Activated CD4-positive, alpha-beta memory T cell treated with anti-CD3 and anti-CD28 coated beads, Interleukin-2, amount 10 ng/mL, durations not matched to agents 7 days and 5 days (primary cell): ENCODE results near the gene CELF4. TPM values are rescaled to one million over a fixed set of nuclear protein-coding genes. Genes with fewer than 3 reads are reported as not detected.

ENCODE experiments used
- CTCF ChIA-PET: fragments of 350-600 bp; sonication (Branson Sonifier 250); formaldehyde crosslinking; loops from one replicate; lab custom pipeline; 2021; ENCODE audit warnings: antibody characterized with exemption, inconsistent platforms; lab: Charles Lee
- POLR2A ChIA-PET: fragments of 350-600 bp; sonication (Branson Sonifier 250); formaldehyde crosslinking; loops from one replicate; lab custom pipeline; 2021; ENCODE audit warnings: antibody characterized with exemption; lab: Charles Lee
- DNase-seq: peaks from one replicate; pipeline ENCODE4 v3.0.0-alpha.2; 2020
- H3K27ac Mint-ChIP-seq: one replicate; pipeline ENCODE4 v1.8.0; 2021; ENCODE audit warnings: mild to moderate bottlenecking, mixed read lengths
- H3K27me3 Mint-ChIP-seq: one replicate; pipeline ENCODE4 v1.8.0; 2021; ENCODE audit warnings: mixed read lengths
- H3K36me3 Mint-ChIP-seq: one replicate; pipeline ENCODE4 v1.8.0; 2021; ENCODE audit warnings: low read depth, mixed read lengths
- H3K4me1 Mint-ChIP-seq: one replicate; pipeline ENCODE4 v1.8.0; 2021; ENCODE audit warnings: mixed read lengths
- H3K4me3 Mint-ChIP-seq: one replicate; pipeline ENCODE4 v1.8.0; 2021; ENCODE audit warnings: mild to moderate bottlenecking, mixed read lengths
- H3K9me3 Mint-ChIP-seq: one replicate; pipeline ENCODE4 v1.8.0; 2021; ENCODE audit warnings: mixed read lengths
- total RNA-seq, 2 experiments: library from RNA; stranded (reverse); gene quantifications; one replicate each; pipeline ENCODE4 v1.2.3, GENCODE V29; 2021

The CELF4 gene
- total RNA-seq, 2 experiments from 2014 or later: not detected

DNA sequence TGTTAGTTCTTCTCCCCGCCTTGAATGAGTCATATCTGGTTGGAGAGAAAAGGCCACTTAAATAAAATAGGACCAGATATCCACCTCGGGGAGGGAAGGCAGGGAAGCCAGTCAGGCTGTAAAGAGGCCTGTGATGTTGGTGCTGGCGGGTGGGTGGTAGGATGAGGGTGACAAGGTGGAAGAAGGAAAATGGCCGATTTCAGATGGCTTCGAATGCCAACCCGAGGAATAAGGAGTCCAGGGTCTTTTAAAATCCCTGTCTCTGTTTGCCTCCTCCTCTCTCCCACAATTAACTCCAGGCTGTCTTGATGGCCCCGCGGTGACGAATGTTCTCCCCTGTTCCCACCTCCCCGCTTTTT, 41.5 kb downstream of the CELF4 start:
- DNase-seq: no peak
- Mint-ChIP-seq H3K27ac (no peak overlapping the region), H3K4me3 (no peak overlapping the region), H3K4me1 (no peaks in the 10 kb centered on the region), H3K27me3 (peaks cover 32% of the 10 kb centered on the region), H3K9me3 (no peaks in the 10 kb centered on the region), H3K36me3 (no peaks in the 10 kb centered on the region)
- POLR2A ChIA-PET: no interaction called here
- CTCF ChIA-PET: no interaction called here

DNA sequence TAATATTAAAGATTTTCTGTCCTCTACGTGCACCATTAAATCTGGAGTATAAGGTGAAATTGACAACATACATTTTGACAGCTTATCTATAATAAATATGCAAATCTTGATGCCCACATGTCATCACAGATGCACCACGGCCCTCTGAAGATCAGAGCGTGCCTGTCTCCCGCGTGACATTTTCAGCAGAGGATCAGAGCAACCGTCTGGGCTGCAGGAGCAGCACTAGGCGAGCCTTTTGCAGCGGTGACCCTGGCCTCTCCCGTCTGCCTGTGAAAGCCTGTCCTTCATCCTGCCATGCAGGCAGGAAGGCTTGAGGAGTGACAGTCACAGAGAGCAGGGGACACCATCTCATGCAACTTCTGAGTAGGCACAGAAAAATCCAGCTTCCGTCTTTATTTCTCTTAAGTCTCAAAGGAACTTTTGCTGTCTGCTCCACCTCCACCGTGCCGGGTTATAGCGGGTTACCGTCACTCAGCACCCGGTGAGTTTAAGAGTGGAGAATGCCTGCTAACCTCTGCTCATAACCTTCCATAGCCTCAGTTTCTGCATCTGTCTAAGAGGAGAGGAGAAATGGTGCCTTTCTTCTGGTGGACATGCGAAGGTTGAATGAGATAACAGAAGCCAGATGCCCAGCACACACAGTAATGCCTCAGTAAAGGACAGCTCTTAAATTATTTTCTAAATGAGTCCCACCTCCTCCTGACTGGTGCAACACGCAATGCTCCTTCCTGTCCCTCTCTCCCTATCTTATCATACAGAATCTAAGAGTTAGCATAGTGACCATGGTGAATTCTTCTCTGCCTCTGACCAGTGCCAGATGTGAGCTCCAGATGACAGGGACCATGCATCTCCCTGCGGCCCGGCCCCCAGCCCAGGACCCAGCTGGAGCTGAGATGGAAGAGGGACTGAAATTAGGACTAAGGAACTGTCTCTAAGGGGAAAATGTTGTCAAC, 43.8 kb downstream of the CELF4 start:
- Mint-ChIP-seq H3K4me1 (no peaks in the 10 kb centered on the region), H3K9me3 (no peaks in the 10 kb centered on the region), H3K27ac (no peak overlapping the region), H3K4me3 (no peak overlapping the region), H3K27me3 (peaks cover 29% of the 10 kb centered on the region), H3K36me3 (no peaks in the 10 kb centered on the region)
- ChIA-PET CTCF (no interaction called here), POLR2A (no interaction called here)
- no peak for DNase-seq

DNA sequence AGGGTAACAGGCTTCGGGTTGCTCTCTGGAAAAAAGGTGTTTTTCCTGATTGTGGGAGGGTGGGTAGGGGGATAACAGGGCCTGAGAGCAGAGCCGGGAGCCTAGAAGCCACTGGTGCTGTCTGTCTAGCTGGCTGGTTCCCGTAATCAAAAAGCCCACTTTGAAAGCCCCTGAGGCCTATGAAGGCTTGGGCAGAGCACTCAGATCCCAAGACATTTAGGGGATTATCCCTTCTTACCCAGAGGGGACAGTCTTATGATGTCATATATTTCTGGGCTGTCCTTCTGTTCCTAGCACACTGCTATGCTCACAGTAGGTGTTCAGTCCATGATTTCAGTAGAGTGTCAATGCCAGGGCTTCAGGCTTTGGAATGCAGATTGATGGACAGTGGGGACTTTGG, 45.1 kb downstream of the CELF4 start:
- ChIA-PET POLR2A (no interaction called here), CTCF (no interaction called here)
- Mint-ChIP-seq H3K36me3 (no peaks in the 10 kb centered on the region), H3K9me3 (no peaks in the 10 kb centered on the region), H3K27me3 (peaks cover 20% of the 10 kb centered on the region), H3K27ac (no peak overlapping the region), H3K4me1 (no peaks in the 10 kb centered on the region), H3K4me3 (no peak overlapping the region)
- no peak for DNase-seq

DNA sequence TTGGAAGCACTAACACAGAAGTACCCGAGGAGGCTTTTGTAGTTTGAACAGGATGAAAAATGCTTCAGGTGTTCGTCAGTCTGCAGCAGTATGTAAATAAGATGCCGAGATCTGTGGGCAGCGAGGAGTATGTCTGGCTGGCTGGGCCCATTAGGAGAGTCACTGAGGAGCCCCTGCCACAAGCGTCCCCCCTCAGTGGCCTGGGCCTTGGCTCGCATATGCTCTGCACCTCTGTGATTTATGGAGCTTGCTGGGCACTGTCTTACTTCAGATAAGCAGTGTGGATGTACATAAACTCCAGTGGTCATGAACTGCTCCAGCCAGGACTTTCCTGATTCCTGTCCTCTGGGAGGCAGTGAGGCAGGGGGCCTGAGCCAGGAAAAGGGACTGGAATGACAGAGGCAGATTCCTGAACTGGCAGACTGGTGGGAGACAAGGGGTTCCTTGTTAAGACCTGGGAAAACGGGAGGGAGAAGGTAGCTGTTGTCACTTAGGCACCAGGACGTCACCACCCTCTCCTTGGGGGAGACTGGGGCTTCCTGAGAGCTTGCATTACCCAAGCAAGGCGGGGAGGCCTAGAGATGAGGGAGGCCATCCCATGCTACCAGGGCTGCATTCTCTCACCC, 46.0 kb downstream of the CELF4 start:
- no peak overlapping the region for H3K27ac Mint-ChIP-seq
- ChIA-PET CTCF (no interaction called here), POLR2A (no interaction called here)
- no peaks in the 10 kb centered on the region for H3K9me3 Mint-ChIP-seq
- no peak for DNase-seq
- no peaks in the 10 kb centered on the region for H3K36me3 Mint-ChIP-seq
- H3K27me3 Mint-ChIP-seq: peaks cover 12% of the 10 kb centered on the region
- no peaks in the 10 kb centered on the region for H3K4me1 Mint-ChIP-seq
- H3K4me3 Mint-ChIP-seq: no peak overlapping the region

DNA sequence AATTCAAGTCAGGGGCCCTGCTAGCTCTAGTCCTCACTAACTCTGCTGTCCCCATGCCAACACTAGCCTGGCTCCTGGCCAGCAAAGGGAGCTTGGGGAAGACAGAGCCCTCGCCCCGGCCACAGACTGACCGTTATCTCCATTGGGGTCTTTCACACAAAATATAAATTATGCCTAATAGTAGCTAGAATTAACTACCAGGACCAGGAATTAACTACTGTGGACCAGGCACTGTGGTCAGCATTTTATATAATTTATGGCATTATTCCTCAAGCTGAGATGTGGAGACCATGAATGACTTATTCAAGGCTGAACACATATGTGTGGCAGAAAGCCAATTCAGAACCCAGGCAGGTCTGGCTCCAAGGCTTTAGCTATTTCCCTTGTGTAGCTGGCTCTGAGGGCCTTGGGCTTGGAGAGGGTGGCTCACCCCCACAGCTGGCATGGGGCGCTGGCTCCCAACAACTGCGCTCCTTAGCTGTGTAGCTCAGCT, 49.2 kb downstream of the CELF4 start:
- Mint-ChIP-seq H3K36me3 (no peaks in the 10 kb centered on the region), H3K4me1 (no peaks in the 10 kb centered on the region), H3K9me3 (no peaks in the 10 kb centered on the region), H3K4me3 (no peak overlapping the region), H3K27ac (no peak overlapping the region), H3K27me3 (peaks cover 1% of the 10 kb centered on the region)
- CTCF ChIA-PET: no interaction called here
- no peak for DNase-seq
- POLR2A ChIA-PET: no interaction called here

DNA sequence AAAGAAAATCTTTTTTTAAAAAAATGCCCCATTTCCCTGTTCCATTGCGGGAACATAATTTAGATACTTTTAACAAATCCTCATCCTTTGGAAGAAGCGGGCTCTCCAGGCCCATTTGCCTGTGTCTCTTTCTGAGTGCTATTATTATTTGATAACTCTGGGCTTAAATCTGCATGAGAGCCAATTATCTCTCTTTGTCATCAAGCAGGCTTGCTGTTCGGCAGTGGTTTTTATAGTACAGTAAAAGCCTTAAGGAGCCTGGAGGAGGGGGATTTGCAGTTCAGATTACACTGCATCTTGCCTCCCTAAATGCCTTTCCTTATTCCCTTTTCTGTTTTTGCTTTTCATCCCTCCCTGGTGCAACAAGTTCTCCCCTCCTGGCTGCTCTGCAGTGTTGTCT, 50.6 kb downstream of the CELF4 start:
- no peak overlapping the region for H3K4me3 Mint-ChIP-seq
- no peak overlapping the region for H3K27ac Mint-ChIP-seq
- DNase-seq: no peak
- CTCF ChIA-PET: no interaction called here
- no peaks in the 10 kb centered on the region for H3K9me3 Mint-ChIP-seq
- H3K27me3 Mint-ChIP-seq: peaks cover 1% of the 10 kb centered on the region
- POLR2A ChIA-PET: no interaction called here
- no peaks in the 10 kb centered on the region for H3K36me3 Mint-ChIP-seq
- H3K4me1 Mint-ChIP-seq: no peaks in the 10 kb centered on the region

DNA sequence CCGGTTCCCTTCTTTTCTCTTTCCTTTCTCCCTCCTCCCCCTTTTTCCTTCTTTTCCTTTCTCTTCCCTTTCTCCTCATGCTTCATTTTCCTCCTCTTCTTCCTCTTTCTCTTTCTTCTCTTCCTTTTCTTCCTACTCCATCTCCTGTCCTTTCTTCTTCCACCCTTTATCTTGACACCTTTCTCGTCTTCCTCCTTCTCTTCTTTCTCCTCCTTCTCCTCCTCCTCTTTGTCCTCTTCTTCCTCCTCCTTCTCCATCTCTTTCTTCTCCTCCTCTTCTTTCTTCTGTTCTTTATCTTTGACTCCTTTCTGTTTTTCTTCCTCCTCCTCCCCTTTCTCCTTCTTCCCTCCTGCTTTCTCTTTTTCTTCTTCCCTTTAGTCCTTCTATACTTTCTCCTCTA, 53.2 kb downstream of the CELF4 start:
- POLR2A ChIA-PET: no interaction called here
- peaks cover 1% of the 10 kb centered on the region for H3K27me3 Mint-ChIP-seq
- H3K4me3 Mint-ChIP-seq: no peak overlapping the region
- CTCF ChIA-PET: no interaction called here
- DNase-seq: no peak
- no peaks in the 10 kb centered on the region for H3K4me1 Mint-ChIP-seq
- H3K27ac Mint-ChIP-seq: no peak overlapping the region
- no peaks in the 10 kb centered on the region for H3K36me3 Mint-ChIP-seq
- H3K9me3 Mint-ChIP-seq: no peaks in the 10 kb centered on the region

DNA sequence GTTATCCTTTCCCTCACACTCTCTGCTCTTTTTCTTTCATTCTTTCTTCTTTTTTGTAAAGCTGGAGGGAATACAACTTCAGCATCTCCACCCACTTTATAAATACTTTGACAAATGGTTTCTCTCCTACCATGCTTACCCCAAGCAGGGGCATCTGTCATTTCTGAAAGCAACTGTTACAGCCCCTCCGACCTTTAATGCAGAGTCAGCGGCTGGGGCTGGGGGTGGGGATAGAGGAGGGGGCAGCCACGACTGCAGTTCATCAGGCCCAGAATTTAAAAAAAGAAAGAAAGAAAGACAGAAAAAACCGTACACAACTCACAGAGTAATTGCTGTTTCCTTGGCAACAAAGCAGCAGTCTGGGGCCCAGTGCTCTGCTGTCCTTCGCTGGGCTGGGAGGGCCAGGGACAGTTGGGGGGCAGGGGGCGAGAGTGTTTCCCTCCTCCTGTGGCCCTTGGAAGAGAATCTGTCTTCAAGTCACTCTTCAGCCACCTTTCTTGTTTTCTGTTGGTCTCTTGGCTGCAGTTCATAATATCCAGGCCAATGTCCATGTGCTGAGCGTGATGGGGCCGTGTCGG, 53.8 kb downstream of the CELF4 start:
- no peaks in the 10 kb centered on the region for H3K9me3 Mint-ChIP-seq
- H3K4me3 Mint-ChIP-seq: no peak overlapping the region
- ChIA-PET POLR2A (no interaction called here), CTCF (no interaction called here)
- H3K27me3 Mint-ChIP-seq: peaks cover 1% of the 10 kb centered on the region
- no peaks in the 10 kb centered on the region for H3K36me3 Mint-ChIP-seq
- no peak for DNase-seq
- no peaks in the 10 kb centered on the region for H3K4me1 Mint-ChIP-seq
- H3K27ac Mint-ChIP-seq: no peak overlapping the region

DNA sequence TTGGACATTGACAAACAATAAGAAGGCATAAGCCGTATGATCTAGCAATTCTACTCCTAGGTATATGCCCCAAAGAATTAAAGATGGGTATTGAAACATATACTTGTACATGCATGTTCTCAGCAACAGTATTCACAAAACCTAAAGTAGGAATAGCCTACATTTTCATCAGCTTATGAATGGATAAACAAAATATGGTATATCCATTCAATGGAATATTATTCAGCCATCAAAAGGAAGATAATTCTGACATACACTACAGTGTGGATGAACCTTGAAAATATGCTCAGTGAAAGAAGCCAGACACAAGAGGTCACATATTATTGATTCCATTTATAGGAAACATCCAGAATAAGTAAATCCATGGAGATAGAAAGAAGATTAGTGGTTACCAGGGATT, 56.0 kb downstream of the CELF4 start:
- Mint-ChIP-seq H3K9me3 (no peaks in the 10 kb centered on the region), H3K36me3 (no peaks in the 10 kb centered on the region), H3K27me3 (peaks cover 1% of the 10 kb centered on the region), H3K27ac (no peak overlapping the region), H3K4me1 (no peaks in the 10 kb centered on the region), H3K4me3 (no peak overlapping the region)
- POLR2A ChIA-PET: no interaction called here
- CTCF ChIA-PET: no interaction called here
- DNase-seq: no peak

DNA sequence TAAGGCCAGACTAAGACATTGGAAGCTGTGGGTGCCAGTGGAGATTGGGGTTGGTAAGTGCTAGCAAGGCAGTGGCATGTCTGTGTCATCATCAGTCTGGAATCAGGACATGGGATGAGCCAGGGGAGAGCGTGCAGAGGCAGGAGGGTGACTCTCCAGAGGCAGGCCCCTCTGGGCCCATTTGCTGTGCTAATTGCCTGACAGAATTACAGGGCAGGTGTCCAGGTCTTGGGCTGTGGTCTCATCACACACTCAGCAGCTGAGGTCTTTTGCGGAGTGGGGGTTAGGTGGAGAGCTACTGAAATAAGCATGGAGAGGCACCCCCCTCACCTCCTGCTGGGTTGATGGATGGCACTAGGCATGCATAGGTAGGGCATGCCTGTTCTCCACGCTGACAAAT, 57.4 kb downstream of the CELF4 start:
- ChIA-PET POLR2A (no interaction called here), CTCF (no interaction called here)
- Mint-ChIP-seq H3K4me3 (no peak overlapping the region), H3K27ac (no peak overlapping the region), H3K9me3 (no peaks in the 10 kb centered on the region), H3K4me1 (no peaks in the 10 kb centered on the region), H3K36me3 (no peaks in the 10 kb centered on the region), H3K27me3 (no peaks in the 10 kb centered on the region)
- DNase-seq: no peak

DNA sequence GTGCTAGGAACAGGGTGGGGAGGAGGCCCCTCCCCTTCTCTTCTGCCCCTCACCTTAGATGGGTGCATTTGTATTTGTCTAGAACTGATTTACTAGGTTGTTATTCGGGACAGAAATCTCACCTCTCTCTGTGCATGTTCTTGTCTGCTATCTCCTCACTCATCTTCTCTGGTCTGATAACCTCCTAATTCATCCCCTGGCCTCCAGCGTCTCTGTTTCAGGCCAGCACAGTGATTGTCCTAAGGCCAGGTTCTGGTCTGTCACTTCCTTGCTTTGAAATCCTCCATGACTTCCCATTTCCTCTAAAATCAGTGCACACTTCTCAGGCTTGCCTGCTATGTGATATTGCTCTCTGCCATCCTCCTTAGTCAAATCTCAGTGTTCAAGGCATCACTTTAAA, 58.4 kb downstream of the CELF4 start:
- H3K36me3 Mint-ChIP-seq: no peaks in the 10 kb centered on the region
- POLR2A ChIA-PET: no interaction called here
- H3K4me3 Mint-ChIP-seq: no peak overlapping the region
- H3K9me3 Mint-ChIP-seq: no peaks in the 10 kb centered on the region
- no peak overlapping the region for H3K27ac Mint-ChIP-seq
- no peaks in the 10 kb centered on the region for H3K4me1 Mint-ChIP-seq
- CTCF ChIA-PET: no interaction called here
- no peaks in the 10 kb centered on the region for H3K27me3 Mint-ChIP-seq
- DNase-seq: no peak

DNA sequence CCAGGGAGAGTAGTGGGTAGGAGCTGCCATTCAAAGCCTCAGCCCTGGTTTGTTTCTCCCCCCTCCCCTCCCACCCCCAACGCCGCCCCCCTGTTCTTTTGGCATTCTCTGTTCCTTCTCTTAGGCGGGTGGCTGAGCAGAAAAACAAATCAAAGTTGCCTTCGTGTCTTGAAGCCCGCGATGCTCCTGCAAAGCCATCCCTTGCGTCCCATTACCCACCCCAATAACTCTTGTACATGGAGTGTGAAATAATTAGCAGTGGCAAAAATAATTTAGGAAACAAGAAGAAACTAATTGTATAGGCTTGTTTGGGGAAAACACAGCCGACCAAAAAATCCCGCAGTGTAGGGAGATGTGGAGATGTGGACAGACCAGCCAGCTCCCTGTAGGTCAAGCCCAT, 59.6 kb downstream of the CELF4 start:
- H3K27ac Mint-ChIP-seq: no peak overlapping the region
- CTCF ChIA-PET: no interaction called here
- POLR2A ChIA-PET: no interaction called here
- no peaks in the 10 kb centered on the region for H3K36me3 Mint-ChIP-seq
- no peak overlapping the region for H3K4me3 Mint-ChIP-seq
- H3K9me3 Mint-ChIP-seq: no peaks in the 10 kb centered on the region
- DNase-seq: no peak
- no peaks in the 10 kb centered on the region for H3K27me3 Mint-ChIP-seq
- no peaks in the 10 kb centered on the region for H3K4me1 Mint-ChIP-seq

DNA sequence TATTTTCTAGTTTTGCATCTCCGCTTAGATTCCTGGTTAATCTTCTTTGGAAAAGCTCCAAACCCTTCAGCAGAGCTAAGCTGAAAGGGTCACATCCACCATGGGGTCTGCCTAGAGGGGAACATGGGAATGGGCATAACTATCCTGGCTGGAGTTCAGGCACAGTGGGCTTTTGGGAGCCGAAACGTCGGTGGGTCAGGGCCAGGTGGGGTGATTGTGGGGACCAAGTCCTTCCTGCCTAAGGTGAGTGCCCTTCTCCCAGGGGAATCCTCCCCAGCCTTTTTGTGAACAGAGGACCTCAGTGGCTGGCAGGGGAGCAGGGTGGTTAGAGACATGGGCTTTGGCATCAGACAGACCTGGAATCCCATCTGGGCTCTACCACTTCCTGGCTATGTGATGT, 60.3 kb downstream of the CELF4 start:
- ChIA-PET CTCF (no interaction called here), POLR2A (no interaction called here)
- Mint-ChIP-seq H3K4me3 (no peak overlapping the region), H3K9me3 (no peaks in the 10 kb centered on the region), H3K36me3 (no peaks in the 10 kb centered on the region), H3K27me3 (no peaks in the 10 kb centered on the region), H3K4me1 (no peaks in the 10 kb centered on the region), H3K27ac (no peak overlapping the region)
- no peak for DNase-seq
